GM18526 (cell line): ENCODE data around the gene ZNF791.

ENCODE experiments used
- POLR2A ChIP-seq: IDR thresholded peaks from 3 replicates; pipeline ENCODE4 v1.6.1; 2011; ENCODE audit not compliant: insufficient read length; ENCODE audit errors: extremely low read depth

The ZNF791 gene

GRCh38 chr19:12675940-12676339 lies 65.2 kb downstream of the ZNF791 start:
- TF ChIP-seq POLR2A = no peak

DNA sequence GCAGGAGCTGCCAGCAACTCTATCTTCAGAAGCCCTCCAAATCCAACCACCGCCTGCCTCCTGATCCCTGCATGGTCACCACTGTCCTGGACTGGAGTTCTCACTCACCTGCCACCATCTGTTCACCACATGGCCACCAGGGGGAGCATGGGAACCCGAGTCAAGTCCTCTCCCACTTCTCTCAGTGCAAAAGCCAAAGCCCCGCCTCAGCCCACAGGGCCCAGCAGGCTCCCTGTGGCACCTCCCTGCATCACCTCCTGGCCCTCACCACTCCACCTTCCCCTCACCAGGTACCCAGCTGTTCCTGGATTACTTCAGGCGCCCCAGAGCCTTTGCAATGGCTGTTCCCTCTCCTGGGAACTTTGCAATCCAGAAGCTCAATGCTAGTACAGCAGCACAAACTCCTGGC lies 65.7 kb downstream of the ZNF791 start:
- peak; percentile 32 for TF ChIP-seq POLR2A

- no peak for TF ChIP-seq POLR2A
Observed at GRCh38 chr19:12676928-12677327, 66.2 kb downstream of the ZNF791 start.

- TF ChIP-seq POLR2A = no peak
Observed at GRCh38 chr19:12680034-12680433, 69.3 kb downstream of the ZNF791 start.

DNA sequence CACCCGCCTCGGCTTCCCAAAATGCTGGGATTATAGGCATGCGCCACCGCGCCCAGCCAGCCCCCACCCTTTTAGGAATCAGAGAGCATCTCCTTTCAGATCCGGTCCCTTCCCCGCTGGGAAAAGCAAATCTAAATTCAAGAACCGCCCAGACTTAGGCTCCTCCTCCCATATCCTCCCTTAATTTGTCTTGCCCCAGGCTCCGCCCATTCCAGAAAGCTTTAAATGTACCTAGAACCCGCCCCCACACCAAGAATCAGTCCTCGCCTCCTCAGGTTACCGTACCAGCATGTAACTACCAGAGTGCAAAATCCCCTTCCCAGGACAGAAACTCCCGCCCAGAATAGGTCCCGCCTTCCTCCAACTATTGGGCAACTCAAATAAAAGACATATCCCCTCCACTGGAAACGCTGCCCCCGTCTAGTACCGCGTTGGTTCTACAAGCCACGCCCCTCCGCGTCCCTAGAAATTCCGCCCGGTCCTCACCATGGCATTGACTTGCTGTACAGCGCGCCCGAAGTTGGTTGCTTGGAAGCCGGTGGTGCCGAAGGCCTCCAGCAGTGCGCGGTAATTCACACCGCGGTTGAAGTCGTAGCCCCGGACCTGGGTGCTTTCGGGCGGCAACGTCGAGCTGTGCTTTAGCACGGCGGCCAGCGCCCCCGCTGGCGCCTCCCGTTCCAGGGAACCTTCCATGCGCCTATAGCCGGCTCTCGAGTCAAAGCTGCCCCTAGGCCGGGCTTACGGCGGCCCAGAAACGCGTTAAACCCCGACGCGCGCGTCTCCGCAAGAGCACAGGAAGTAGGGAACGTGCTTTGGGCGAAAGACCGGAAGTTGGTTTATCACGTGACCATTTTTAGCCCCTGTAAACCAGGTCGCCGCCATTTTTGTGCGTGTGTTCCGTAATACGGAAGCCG lies 70.6 kb downstream of the ZNF791 start, which contains the start of gene DHPS:
Gene DHPS, minus strand, starts transcription at position 807 of the 914 bp plus-strand sequence. Its CDS starts 114 bp downstream, at position 693.
- peak; percentile 65 for TF ChIP-seq POLR2A
